HG02763 (cell line): Measurements from ENCODE around the gene GCSH.
"Not testable (repeated sequence)": the region's sequence is repeated elsewhere in the genome, so short reads cannot be mapped to it uniquely, and the experiment has no call there.

ENCODE experiments used
- ATAC-seq: cut with Tn5 transposase; IDR thresholded peaks from one replicate; pipeline ENCODE4 v1.9.1; 2021; ENCODE audit warnings: mild to moderate bottlenecking, moderate library complexity; ENCODE audit not compliant: unreplicated experiment

Gene GCSH

DNA sequence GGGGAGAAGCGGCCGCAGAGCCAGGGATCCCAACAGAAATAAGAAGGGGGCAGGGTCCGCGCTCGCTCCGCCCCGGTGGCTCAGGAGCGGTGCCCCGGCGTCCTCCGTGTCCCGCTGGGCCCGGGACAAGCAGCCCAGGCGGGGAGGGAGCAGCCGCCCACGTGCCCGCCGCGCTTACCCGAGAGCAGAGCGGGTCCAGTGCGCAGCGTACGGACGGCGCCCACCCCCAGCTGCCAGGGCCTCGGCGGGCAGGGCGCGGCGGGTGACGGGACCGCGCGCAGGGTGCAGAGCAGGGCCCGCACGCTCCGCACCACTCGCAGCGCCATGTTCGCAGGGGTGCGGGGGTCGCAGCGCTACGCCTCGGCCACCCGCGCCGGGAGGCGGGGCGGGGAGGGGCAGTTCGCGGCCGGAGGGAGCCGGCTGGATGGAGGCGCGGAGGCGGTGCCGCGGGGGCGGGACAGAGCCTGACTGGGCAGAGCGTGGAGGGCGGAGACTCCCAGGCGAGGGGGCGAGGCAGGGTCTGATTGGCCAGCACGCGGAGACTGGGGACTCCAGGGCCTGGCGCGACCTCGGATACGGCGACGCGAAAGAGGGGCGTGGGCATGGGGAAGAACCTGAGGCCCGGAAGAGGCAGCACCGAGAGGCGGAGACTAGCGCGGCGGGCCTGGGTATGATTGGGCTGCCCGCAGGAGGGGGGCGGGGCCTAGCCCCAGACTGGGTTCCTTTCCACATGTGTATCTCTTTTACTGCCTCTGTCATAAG is at the start of gene GCSH:
GCSH (minus strand) TSS at position 443 of the 762 bp plus-strand sequence; CDS start at position 326, 117 bp downstream.
- peak; percentile 99 for ATAC-seq

- ATAC-seq = no peak
Measured at GRCh38 chr16:81143921-81144471, 47.8 kb upstream of the GCSH start.

DNA sequence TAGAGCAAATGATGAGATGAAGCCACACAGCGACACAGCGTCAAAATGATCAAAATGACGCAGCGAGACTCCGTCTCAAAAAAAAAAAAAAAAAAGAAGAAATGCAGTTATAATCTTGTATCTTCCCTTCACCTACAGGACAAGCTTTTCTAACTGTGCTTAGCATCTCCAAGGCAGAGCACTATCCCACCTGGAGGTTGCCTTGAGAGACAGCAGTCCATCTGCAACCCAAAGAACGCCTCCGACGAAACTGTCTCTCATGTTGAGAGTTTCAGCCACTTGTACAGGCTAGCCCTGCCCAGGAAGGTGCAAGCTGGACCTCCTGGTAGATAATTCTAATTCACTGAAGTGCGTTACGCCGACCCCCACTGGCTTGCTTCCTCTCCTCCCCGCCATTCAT is 46.7 kb upstream of the GCSH start:
- ATAC-seq = no peak

DNA sequence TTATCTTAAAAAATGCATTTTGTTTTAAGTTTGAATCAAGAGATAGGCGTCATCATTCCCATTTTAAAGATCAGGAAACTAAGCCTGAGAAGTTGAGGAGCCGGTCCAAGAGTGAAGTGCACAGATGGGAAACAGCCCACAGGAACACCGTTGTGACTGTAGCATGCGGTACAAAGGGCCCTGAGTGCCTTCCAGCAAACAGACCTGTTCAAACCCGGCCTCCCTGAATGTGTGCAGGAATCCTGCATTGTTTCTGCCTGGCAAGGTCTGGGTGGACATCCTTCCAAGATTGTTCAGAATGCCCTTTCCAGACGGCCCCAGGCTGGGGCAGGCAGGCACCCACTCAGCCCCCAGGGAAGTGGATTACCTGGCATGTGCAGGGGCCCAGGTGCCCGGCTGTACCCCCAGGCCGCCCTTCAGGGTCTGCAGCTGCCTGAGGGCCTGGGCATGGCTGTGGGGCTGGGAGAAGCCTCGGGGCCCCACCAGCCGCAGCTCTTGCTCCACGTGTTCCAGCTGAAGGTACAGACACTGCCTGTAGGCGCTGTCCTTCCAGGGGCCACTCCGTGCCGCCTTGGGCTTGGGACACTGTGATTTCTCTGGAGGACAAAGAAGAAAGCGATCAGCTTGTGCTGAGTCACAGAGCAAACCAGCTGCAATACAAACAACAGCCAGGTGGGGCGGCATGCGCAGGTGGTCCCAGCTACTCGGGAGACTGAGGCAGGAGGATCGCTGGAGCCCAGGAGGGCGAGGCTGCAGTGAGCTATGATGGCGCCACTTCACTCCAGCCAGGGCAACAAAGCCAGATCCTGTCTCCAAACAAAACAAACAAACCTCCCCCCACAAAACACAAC is 45.0 kb upstream of the GCSH start:
- ATAC-seq = no peak

DNA sequence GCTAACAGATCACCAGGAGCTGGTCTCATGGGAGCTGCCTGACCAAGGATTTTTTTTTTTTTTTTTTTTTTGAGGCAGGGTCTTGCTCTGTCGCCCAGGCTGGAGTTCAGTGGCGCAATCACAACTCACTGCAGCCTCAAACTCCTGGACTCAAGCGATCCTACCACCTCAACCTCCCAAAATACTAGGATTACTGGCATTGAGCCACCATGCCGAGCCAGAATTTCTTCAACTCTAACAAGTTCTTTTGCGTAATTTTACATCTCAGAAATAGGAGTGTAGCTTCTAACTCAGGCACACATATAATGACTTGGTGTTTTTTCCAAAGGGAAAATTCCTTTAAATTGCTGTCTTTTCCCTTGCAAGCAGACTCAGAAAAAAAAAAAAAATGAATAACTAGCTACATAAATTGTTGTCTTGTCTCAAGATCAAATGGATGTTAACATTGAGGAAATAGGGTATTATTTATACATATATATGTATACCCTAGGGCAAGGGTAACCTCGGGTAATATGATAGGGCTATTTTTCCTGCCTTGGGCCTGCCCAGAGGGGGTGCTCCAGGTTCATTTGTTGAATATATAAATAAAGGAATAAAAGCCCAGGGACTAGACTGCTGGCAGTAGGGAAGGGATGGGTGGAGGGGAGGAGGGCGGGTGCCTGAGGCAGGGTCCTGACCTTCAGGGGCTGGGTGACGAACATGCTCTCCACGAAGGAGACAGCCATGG is 42.8 kb upstream of the GCSH start:
- ATAC-seq = no peak

DNA sequence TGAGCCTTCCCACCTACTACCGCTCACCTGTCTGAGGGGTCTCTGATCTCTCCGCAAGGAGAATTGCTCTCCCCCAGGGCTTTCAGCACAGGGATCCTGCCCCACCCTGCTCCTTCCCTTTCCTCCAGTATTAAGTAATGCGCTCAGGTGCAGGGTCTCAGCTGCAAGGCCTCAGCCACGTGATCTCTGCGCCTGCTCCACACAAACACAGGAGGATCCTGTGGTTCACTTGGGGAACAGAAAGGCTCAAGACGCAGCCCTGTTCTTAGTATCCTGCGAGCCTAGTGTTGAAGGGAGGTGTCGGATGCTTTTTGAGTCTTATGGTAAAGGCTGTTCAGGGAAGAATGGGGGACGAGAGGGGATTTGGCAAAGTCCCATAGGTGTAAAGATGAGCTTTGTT is 41.6 kb upstream of the GCSH start:
- no peak for ATAC-seq

DNA sequence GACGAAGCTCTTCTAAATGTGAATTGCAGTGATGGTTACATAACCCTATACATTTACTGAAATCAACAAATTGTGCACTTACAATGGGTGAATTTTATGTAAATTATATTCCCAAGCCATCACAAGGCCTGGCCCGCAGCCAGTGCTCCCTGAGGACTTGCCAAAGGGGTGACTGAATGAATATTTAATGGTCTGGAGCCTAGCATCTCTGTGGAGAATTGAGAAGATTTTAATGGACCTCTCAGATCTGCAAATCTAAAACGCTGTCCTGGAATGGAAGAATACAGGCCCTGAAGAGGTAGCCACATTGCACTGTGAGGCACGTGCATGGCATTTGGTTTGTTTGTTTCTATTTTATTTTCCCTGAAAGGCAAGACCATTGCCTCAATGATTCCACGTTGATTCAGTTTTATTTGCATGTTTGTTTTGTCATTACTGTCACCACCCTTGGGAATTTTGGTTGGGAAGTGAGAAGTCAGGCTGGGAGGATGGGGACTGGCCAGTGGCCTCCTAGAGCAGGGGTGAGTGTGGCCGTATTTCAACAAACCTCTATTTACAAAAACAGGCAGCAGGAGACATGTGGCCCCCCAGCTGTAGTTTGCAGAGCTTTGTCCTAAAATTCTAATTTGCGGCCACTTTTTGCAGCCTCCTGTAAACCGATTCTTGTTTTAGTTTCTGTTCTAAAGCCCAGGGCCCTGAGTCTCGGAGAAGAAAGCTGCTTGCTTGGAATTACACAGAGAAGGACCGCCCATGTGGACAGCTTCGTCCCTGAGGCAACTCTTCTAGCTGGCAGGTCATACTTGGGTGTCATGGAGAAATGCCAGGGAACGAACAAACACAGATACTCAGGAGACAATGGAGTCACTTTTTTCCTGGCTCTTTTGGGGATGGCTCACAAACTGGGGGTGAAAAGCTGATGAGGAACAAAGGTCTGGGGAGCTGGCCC is 40.5 kb upstream of the GCSH start:
- no peak for ATAC-seq

GRCh38 chr16:81130126-81130525 is 33.9 kb upstream of the GCSH start:
- no peak for ATAC-seq

- no peak for ATAC-seq
Measured at GRCh38 chr16:81128726-81129524, 32.7 kb upstream of the GCSH start.

DNA sequence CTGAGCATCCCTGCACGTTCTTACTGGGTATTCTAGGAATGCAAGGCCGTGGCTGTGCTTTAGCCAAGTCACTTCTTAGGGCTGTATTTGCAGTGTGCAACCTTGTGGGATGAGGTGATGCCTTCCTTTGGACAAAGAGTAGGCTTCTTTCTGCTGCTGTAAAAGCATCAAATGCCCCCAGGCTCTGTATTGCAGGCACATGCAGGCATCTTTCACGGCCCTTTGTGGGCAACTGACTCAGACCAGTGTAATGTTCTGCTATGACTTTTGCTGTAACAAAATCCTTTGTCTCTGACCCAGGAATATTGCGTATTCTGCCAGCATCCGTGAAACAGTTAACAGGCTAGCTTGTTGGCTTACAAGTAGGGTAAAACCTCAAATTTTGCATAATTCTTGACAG is 30.9 kb upstream of the GCSH start:
- no peak for ATAC-seq

- ATAC-seq = no peak
Measured at GRCh38 chr16:81123092-81123852, 27.1 kb upstream of the GCSH start.

- no peak for ATAC-seq
Measured at GRCh38 chr16:81121474-81121990, 25.3 kb upstream of the GCSH start.

DNA sequence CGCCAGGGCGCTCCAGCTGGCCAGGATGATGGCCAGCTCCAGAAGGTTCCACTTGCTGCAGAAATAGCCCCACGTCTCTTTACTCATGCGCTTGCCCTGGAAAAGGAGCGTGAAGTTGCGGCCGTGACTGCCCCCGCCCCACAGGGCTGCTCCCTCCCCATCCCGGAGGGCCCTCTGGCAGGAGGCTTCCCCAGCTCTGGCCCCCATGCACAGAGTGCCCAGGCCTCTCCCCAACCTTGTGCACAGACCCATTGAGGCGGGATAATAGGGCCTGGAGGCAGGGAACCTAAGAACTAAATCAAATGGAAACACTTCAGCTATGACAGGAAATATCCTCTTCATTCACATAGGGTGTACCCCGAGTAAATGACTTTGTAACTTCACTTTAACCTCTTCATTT is 21.2 kb upstream of the GCSH start:
- no peak for ATAC-seq

DNA sequence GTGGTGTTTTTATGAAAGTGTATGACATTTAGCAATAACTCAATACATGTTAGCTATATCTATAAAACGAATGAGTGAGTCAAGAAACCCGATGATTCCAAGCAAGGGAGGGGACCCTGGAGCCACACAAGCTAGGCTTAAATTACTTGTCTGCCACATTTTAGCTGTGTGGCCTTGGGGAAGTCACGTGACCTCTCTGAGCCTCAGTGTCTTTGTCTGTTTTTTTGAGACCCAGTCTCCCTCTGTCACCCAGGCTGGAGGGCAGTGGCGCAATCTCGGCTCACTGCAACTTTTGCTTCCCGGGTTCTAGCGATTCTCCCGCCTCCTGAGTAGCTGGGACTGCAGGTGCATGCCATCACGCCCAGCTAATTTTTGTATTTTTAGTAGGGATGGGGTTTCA is 20.1 kb upstream of the GCSH start:
- no peak for ATAC-seq

DNA sequence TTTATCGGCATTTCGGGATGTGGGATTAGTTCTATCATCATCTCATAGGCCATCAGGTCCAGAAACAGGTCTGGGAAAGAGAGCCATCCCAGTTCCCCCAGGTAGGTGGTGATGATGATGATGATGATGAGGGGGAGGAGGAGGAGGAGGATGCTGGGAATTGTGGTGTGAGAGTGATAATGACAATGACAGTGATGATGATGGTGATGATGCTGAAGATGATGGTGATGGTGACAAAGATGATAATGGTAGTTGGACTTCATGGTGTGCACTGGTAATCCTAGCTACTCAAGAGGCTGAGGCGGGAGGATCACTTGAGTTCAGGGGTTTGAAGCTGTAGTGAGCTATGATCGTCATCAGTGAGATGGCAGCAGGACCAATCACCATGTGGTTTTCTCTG is 16.3 kb upstream of the GCSH start:
- no peak for ATAC-seq

DNA sequence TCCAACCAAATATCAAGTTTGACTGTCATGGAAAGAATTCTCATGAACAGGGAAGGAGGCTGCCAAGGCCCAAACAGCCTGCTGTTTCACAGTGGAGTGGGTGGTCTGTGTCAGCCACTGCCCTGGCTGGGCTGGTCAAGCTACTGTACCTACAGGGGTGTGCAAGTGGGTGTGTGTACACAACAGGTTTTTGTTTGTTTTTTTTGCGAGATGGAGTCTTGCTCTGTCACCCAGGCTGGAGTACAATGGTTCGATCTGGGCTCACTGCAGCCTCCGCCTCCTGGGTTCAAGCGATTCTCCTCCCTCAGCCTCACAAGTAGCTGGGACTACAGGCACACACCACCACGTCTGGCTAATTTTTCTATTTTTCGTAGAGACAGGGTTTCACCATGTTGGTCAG is 13.1 kb upstream of the GCSH start:
- not testable (repeated sequence) for ATAC-seq

DNA sequence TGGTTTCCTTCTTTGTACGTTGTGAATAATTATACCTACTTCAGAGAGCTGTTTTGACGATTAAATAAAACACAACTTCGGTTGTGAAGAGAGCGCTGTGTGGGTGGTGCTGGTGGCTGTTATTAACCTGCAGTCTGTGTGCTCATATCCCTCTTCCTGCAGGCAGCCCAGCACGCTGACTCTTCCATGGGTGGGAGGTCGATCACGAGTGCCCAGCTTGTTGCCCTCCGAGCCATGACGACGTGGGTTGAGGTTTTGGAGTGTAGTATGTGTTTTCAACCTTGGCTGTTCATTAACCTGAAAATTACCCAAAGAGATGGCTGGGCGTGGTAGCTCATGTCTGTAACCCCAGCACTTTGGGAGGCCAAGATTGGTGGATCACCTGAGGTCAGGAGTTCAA is 11.3 kb upstream of the GCSH start:
- ATAC-seq = no peak

GRCh38 chr16:81106826-81107503 is 10.8 kb upstream of the GCSH start:
- ATAC-seq = no peak
